GM12864 (cell line): ENCODE data around the gene FAM149B1.
"Not testable (repeated sequence)": the region's sequence is repeated elsewhere in the genome, so short reads cannot be mapped to it uniquely, and the experiment has no call there.

Source experiments
- DNase-seq: peaks from one replicate; pipeline ENCODE4 v3.0.0-alpha.2; 2011; ENCODE audit warnings: low read depth
- H3K4me3 ChIP-seq: 2 replicates; pipeline ENCODE4 v1.5.1; 2011; ENCODE audit warnings: mild to moderate bottlenecking, low read depth, low read length, control low read depth
- CTCF ChIP-seq: IDR thresholded peaks from 2 replicates; pipeline ENCODE4 v1.5.1; 2011; ENCODE audit warnings: low read depth, mild to moderate bottlenecking, moderate library complexity, low read length, control low read depth, inconsistent platforms; ENCODE audit errors: missing control alignments

FAM149B1 gene

GRCh38 chr10:73248259-73248724 is 80.4 kb downstream of the FAM149B1 start:
- H3K4me3 ChIP-seq = no peak overlapping the region; the same call in 1 of the 2 replicates
- DNase-seq = no peak
- no peak for TF ChIP-seq CTCF

DNA sequence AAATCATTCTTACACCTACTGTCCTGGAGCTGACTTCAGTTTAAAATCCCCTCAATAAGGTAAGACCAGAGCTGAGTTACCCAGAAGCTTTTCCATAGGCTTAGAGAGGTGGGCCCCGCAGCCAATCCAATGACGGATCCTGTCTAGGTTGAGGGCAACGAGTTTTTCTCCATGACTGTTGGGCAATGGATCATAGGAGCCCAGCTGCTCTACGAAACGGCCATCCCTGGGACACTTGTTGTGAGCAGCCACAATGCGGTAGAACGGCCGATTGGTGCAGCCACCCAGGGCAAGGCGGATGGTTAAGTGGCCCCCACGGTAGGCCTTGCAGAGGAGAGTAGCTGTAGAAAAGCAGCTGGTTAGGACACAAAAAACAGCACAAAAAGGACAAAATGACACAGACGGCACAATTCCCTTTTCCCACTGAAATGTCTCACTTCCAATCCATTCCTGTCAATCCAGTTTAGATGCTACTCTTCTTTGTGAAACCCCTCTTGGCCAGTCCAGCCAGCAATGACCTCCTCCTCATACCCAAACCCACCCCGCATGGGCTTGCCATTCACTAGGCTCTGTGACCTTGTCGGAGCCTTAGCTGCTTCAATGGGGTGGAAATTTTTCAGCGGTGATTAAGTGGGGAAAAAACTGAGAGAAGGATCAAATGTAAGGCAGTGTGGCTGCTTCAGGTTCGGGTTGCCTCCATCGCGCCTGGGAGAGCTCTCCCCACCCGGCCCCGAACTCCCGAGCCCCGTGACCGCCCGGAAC is 83.9 kb downstream of the FAM149B1 start:
- DNase-seq = no peak
- H3K4me3 ChIP-seq = peak overlapping the region; percentile 58
- TF ChIP-seq CTCF = no peak

GRCh38 chr10:73252445-73253224 is 84.7 kb downstream of the FAM149B1 start, which contains the start of gene MRPS16:
Gene MRPS16 (minus strand): TSS chr10:73252644. CDS start chr10:73252482, 162 bp downstream.
- DNase-seq = peak; percentile 92
- H3K4me3 ChIP-seq = peak within 1 kb of the TSS; percentile 58
- TF ChIP-seq CTCF = no peak

DNA sequence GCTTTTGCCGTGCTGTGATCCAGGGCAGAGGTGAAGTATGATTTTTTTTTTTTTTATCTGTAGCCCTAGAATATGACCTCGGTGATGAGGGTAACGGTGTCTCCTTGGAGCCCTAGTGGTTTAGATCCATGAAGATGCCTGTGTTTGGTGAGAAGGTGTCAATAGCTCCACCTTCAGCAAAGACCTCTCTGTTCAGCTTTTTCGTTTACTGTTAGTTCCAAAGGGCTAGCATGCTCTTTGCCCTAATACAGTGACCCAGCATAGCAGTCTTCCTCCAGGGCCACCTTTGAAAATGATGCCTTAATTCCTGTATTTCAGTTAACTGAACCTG is 85.3 kb downstream of the FAM149B1 start:
- TF ChIP-seq CTCF = peak; percentile 13
- DNase-seq = no peak
- H3K4me3 ChIP-seq = peak overlapping the region; percentile 58

GRCh38 chr10:73258612-73259011 is 90.7 kb downstream of the FAM149B1 start:
- H3K4me3 ChIP-seq, DNase-seq: not testable (repeated sequence)

DNA sequence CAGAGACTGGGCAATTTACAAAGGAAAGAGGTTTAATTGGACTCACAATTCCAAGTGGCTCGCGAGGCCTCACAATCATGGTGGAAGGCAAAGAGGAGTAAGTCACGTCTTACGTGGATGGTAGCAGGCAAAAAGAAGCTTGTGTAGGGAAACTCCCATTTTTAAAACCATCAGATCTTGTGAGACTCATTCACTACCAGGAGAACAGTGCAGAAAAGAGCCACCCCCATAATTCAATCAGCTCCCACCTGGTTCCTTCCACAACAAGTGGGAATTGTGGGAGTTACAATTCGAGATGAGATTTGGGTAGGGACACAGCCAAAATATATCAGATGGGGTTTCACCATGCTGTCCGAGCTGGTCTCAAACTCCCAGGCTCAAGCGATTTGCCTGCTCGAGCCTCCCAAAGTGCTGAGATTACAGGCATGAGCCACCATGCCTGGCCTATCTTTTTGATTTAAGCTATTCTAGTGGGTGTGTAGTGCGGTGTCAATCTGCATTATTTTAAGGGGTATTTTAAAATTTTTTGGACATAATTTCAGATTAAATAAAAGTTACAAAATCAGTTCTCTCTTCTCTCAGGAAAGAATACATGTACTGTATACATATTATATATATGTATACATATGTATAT is 93.6 kb downstream of the FAM149B1 start:
- TF ChIP-seq CTCF = no peak
- DNase-seq = no peak
- H3K4me3 ChIP-seq = no peak overlapping the region

GRCh38 chr10:73262105-73262730 is 94.3 kb downstream of the FAM149B1 start:
- no peak overlapping the region for H3K4me3 ChIP-seq
- TF ChIP-seq CTCF = no peak
- DNase-seq = no peak
